Caco-2 (cell line): ENCODE results near the gene SRRM4. TPM values are rescaled to one million over a fixed set of nuclear protein-coding genes. Genes with fewer than 3 reads are reported as not detected.

Experiments used
- BruUV-seq: library from RNA; stranded (reverse); fragments of 400-500 nt; replicated peaks from 2 replicates; lab custom pipeline; 2021; lab: Mats Ljungman, UMichigan
- CTCF ChIA-PET: fragments of 300-600 bp; sonication (Branson Sonifier 250); formaldehyde crosslinking; loops from one replicate; lab custom pipeline; 2022; ENCODE audit warnings: antibody characterized with exemption; lab: Charles Lee
- POLR2A ChIA-PET: fragments of 300-600 bp; sonication (Branson Sonifier 250); formaldehyde crosslinking; loops from one replicate; lab custom pipeline; 2022; ENCODE audit warnings: antibody characterized with exemption; lab: Charles Lee
- DNase-seq, 2 experiments: peaks; one replicate each; pipeline versions ENCODE4 v3.0.0 to v3.0.0-alpha.2; 2020 to 2022
- H3K27me3 ChIP-seq: replicated peaks from 2 replicates; pipeline ENCODE4 v1.6.0; 2011; ENCODE audit warnings: low read length; ENCODE audit not compliant: control insufficient read depth, insufficient read depth
- H3K36me3 ChIP-seq: 2 replicates; pipeline ENCODE4 v1.5.1; 2011; ENCODE audit warnings: low read length; ENCODE audit not compliant: control insufficient read depth, insufficient read depth
- H3K4me1 ChIP-seq: fragments of 250-450 bp; sonication (Bioruptor Pico); 2 replicates; pipeline ENCODE4 v1.5.1; 2020; ENCODE audit warnings: mild to moderate bottlenecking
- H3K4me3 ChIP-seq: 2 replicates; pipeline ENCODE4 v1.5.1; 2011; ENCODE audit warnings: low read depth, mild to moderate bottlenecking, control low read depth, low read length
- H3K9me3 ChIP-seq: fragments of 250-450 bp; sonication (Bioruptor Pico); 2 replicates; pipeline ENCODE4 v1.5.1; 2020; ENCODE audit warnings: mild to moderate bottlenecking, moderate library complexity
- H3K27ac Mint-ChIP-seq: one replicate; pipeline ENCODE4 v1.8.0; 2022; ENCODE audit warnings: mixed read lengths; ENCODE audit not compliant: unreplicated experiment
- H3K27me3 Mint-ChIP-seq: one replicate; pipeline ENCODE4 v1.8.0; 2022; ENCODE audit warnings: mixed read lengths; ENCODE audit not compliant: insufficient read depth, unreplicated experiment
- H3K36me3 Mint-ChIP-seq: one replicate; pipeline ENCODE4 v1.8.0; 2022; ENCODE audit warnings: mild to moderate bottlenecking, mixed read lengths; ENCODE audit not compliant: insufficient read depth, unreplicated experiment
- H3K4me1 Mint-ChIP-seq: one replicate; pipeline ENCODE4 v1.8.0; 2022; ENCODE audit warnings: low read depth, mixed read lengths; ENCODE audit not compliant: unreplicated experiment
- H3K4me3 Mint-ChIP-seq: one replicate; pipeline ENCODE4 v1.8.0; 2022; ENCODE audit warnings: mild to moderate bottlenecking, moderate library complexity, mixed read lengths; ENCODE audit not compliant: unreplicated experiment
- H3K9me3 Mint-ChIP-seq: one replicate; pipeline ENCODE4 v1.8.0; 2022; ENCODE audit warnings: mixed read lengths; ENCODE audit not compliant: unreplicated experiment
- intact Hi-C: fragments of 100-400 bp; cut with micrococcal nuclease; formaldehyde crosslinking; loops from one replicate; pipeline ENCODE4 v1.10.0; 2022; ENCODE audit not compliant: unreplicated experiment
- total RNA-seq: library from RNA; stranded (reverse); gene quantifications from 2 replicates; pipeline ENCODE4 v1.2.3, GENCODE V29; 2022
- TF ChIP-seq, protein P1 (sequence below), 2 experiments: fragments of 200-600 bp in 1 of 2; IDR thresholded peaks; 1 replicate in 1 of 2; 2 replicates in 1 of 2; pipeline versions ENCODE4 v1.5.1 to v1.8.0; 2011 to 2022; ENCODE audit warnings: antibody characterized with exemption in 1 of 2, control low read depth in 1 of 2, inconsistent platforms in 1 of 2, low read depth in 1 of 2, low read length in 1 of 2, mild to moderate bottlenecking in 1 of 2, moderate library complexity in 1 of 2; ENCODE audit not compliant: insufficient read depth in 1 of 2, severe bottlenecking in 1 of 2, unreplicated experiment in 1 of 2

The SRRM4 gene
- total RNA-seq, 1 experiment from 2014 or later: not detected

DNA sequence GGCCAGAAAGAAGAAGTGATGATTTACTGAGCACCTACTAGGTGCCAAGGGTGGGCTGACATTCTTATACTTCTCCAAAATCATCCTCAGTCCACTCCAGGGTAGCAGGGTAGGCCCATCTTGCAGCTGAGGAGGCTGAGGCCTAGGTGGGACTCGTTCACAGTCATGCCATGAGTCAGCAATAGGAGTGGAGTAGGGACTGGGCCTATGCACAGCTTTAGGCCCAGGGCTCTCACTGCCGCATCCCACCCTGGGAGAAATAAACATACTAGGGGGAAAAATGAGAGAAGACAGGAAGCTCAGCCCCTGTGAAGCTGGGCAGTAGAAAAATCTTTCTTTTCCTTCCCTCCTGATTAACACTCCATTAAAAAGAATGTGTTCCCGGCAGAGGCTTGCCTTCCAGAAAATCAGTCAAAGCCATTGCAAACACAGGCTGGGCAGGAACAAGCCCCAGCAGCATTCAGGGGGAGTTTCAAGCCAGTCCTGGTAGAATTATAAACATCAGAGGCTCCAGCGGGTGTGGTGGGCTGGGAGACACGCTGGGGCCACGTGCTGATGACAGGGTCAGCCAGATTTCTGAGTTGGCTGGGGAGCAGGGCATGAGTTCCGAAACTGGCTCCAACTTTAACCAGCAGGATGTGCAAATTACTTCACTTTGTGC, 199.2 kb downstream of the SRRM4 start:
- Mint-ChIP-seq H3K27ac (peak overlapping the region; percentile 97), H3K36me3 (peaks cover 7% of the 10 kb centered on the region), H3K9me3 (no peaks in the 10 kb centered on the region), H3K4me3 (peak overlapping the region; percentile 74), H3K4me1 (peaks cover 29% of the 10 kb centered on the region), H3K27me3 (no peaks in the 10 kb centered on the region)
- H3K4me3 ChIP-seq: no peak overlapping the region
- no peak for DNase-seq
- H3K9me3 ChIP-seq: no peaks in the 10 kb centered on the region
- no TSS peak for BruUV-seq
- TF ChIP-seq, protein P1, sequence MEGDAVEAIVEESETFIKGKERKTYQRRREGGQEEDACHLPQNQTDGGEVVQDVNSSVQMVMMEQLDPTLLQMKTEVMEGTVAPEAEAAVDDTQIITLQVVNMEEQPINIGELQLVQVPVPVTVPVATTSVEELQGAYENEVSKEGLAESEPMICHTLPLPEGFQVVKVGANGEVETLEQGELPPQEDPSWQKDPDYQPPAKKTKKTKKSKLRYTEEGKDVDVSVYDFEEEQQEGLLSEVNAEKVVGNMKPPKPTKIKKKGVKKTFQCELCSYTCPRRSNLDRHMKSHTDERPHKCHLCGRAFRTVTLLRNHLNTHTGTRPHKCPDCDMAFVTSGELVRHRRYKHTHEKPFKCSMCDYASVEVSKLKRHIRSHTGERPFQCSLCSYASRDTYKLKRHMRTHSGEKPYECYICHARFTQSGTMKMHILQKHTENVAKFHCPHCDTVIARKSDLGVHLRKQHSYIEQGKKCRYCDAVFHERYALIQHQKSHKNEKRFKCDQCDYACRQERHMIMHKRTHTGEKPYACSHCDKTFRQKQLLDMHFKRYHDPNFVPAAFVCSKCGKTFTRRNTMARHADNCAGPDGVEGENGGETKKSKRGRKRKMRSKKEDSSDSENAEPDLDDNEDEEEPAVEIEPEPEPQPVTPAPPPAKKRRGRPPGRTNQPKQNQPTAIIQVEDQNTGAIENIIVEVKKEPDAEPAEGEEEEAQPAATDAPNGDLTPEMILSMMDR (IDR thresholded peaks at IDR 0.05; ENCODE audit: insufficient read depth in 1 of 2, low read depth in 1 of 2, low read length in 1 of 2, severe bottlenecking in 1 of 2, unreplicated experiment in 1 of 2): no peak
- no peaks in the 10 kb centered on the region for H3K36me3 ChIP-seq
- H3K27me3 ChIP-seq: no peaks in the 10 kb centered on the region
- CTCF ChIA-PET: no interaction called here
- intact Hi-C loops: no loop called here
- H3K4me1 ChIP-seq: peaks cover 54% of the 10 kb centered on the region
- POLR2A ChIA-PET: no interaction called here

- BruUV-seq: no TSS peak
- POLR2A ChIA-PET: no interaction called here
- intact Hi-C loops: no loop called here
- no peaks in the 10 kb centered on the region for H3K36me3 ChIP-seq
- no peaks in the 10 kb centered on the region for H3K27me3 Mint-ChIP-seq
- TF ChIP-seq, protein P1 (IDR thresholded peaks at IDR 0.05; ENCODE audit: insufficient read depth in 1 of 2, low read depth in 1 of 2, low read length in 1 of 2, severe bottlenecking in 1 of 2, unreplicated experiment in 1 of 2): no peak
- no peaks in the 10 kb centered on the region for H3K9me3 ChIP-seq
- CTCF ChIA-PET: no interaction called here
- no peaks in the 10 kb centered on the region for H3K9me3 Mint-ChIP-seq
- peaks cover 51% of the 10 kb centered on the region for H3K4me1 ChIP-seq
- no peak overlapping the region for H3K4me3 ChIP-seq
- H3K27ac Mint-ChIP-seq: peak overlapping the region; percentile 97
- H3K4me3 Mint-ChIP-seq: peak overlapping the region; percentile 74
- no peaks in the 10 kb centered on the region for H3K27me3 ChIP-seq
- DNase-seq: no peak
- H3K36me3 Mint-ChIP-seq: peaks cover 7% of the 10 kb centered on the region
- H3K4me1 Mint-ChIP-seq: peaks cover 27% of the 10 kb centered on the region
These were observed 199.9 kb downstream of the SRRM4 start for GRCh38 chr12:119181202-119181601.

GRCh38 chr12:119181944-119182343, 200.6 kb downstream of the SRRM4 start:
- Histone ChIP-seq H3K36me3 (no peaks in the 10 kb centered on the region), H3K27me3 (no peaks in the 10 kb centered on the region), H3K4me1 (peaks cover 46% of the 10 kb centered on the region), H3K9me3 (no peaks in the 10 kb centered on the region), H3K4me3 (no peak overlapping the region)
- Mint-ChIP-seq H3K27ac (no peak overlapping the region), H3K36me3 (peaks cover 7% of the 10 kb centered on the region), H3K4me1 (peaks cover 23% of the 10 kb centered on the region), H3K27me3 (no peaks in the 10 kb centered on the region), H3K9me3 (no peaks in the 10 kb centered on the region), H3K4me3 (no peak overlapping the region)
- ChIA-PET POLR2A (no interaction called here), CTCF (no interaction called here)
- no TSS peak for BruUV-seq
- intact Hi-C loops: no loop called here
- DNase-seq: no peak
- TF ChIP-seq, protein P1 (IDR thresholded peaks at IDR 0.05; ENCODE audit: insufficient read depth in 1 of 2, low read depth in 1 of 2, low read length in 1 of 2, severe bottlenecking in 1 of 2, unreplicated experiment in 1 of 2): no peak
